Measurements from ENCODE around the gene DUSP12. TPM values are rescaled to one million over a fixed set of nuclear protein-coding genes. Genes with fewer than 3 reads are reported as not detected.

Gene DUSP12
- total RNA-seq, 4 donors from 2014 or later: 7.7 to 23.1 (median 16.3) TPM

DNA sequence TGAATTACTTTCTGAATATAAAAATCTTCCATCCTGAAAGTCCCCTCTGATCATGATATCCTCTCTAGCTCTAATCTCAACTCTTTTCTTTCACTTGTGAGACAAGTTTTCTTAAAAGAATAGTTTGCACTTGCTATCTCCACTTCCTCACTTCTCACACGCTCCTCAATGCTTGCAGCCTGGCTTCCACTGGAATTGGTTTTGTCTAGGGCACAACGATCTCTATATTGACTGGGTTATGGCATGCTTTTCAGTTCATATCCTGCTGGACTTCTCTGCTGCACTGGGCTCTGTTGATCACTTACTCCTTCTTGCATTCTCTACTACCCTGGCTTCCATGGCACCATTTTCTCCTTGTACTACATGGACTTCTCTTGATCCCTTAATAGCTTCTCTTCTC lies 42.1 kb upstream of the DUSP12 start:
- Histone ChIP-seq H3K36me3 (no peaks in the 10 kb centered on the region), H3K4me1 (no peaks in the 10 kb centered on the region), H3K9me3 (no peaks in the 10 kb centered on the region), H3K4me3 (peak overlapping the region in 2 of 4 donors; percentile 2 to 22), H3K27me3 (no peaks in the 10 kb centered on the region), H3K27ac (peak overlapping the region in 2 of 4 donors; percentile 2 to 69)
- no peak for DNase-seq
- TF ChIP-seq, protein P1, sequence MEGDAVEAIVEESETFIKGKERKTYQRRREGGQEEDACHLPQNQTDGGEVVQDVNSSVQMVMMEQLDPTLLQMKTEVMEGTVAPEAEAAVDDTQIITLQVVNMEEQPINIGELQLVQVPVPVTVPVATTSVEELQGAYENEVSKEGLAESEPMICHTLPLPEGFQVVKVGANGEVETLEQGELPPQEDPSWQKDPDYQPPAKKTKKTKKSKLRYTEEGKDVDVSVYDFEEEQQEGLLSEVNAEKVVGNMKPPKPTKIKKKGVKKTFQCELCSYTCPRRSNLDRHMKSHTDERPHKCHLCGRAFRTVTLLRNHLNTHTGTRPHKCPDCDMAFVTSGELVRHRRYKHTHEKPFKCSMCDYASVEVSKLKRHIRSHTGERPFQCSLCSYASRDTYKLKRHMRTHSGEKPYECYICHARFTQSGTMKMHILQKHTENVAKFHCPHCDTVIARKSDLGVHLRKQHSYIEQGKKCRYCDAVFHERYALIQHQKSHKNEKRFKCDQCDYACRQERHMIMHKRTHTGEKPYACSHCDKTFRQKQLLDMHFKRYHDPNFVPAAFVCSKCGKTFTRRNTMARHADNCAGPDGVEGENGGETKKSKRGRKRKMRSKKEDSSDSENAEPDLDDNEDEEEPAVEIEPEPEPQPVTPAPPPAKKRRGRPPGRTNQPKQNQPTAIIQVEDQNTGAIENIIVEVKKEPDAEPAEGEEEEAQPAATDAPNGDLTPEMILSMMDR (IDR thresholded peaks at IDR 0.05): no peak
- TF ChIP-seq POLR2A (IDR thresholded peaks at IDR 0.05): no peak

DNA sequence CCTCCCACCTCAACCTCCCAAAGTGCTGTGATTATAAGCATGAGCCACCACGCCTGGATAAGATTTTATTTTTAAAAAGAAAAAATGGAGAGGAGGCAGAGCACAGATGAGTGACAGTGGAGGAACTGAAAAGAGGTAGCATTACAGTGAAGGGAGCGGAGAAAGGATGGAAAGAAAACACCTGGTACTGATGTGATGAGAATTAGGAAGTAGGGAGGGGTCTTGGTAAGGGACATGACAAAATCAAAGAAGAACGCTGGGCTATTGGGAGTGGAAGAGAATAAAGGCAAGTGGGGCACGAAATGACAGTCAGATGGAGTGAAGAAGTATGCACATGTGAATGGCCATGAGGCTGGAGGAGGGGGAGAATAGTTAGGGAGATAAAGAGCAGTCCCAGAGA lies 40.2 kb upstream of the DUSP12 start:
- Histone ChIP-seq H3K9me3 (no peaks in the 10 kb centered on the region), H3K27me3 (no peaks in the 10 kb centered on the region), H3K27ac (peak overlapping the region in 1 of 4 donors; percentile 69), H3K4me3 (peak overlapping the region in 1 of 4 donors; percentile 0), H3K36me3 (no peaks in the 10 kb centered on the region), H3K4me1 (no peaks in the 10 kb centered on the region)
- TF ChIP-seq, protein P1 (IDR thresholded peaks at IDR 0.05): no peak
- TF ChIP-seq POLR2A (IDR thresholded peaks at IDR 0.05): no peak
- DNase-seq: no peak

- no peaks in the 10 kb centered on the region for H3K4me1 ChIP-seq
- H3K36me3 ChIP-seq: no peaks in the 10 kb centered on the region
- no peaks in the 10 kb centered on the region for H3K9me3 ChIP-seq
- no peaks in the 10 kb centered on the region for H3K27me3 ChIP-seq
- TF ChIP-seq, protein P1 (IDR thresholded peaks at IDR 0.05): no peak
- TF ChIP-seq POLR2A (IDR thresholded peaks at IDR 0.05): no peak
- H3K4me3 ChIP-seq: no peak overlapping the region
- no peak for DNase-seq
- no peak overlapping the region for H3K27ac ChIP-seq
Observed at GRCh38 chr1:161710560-161710959, 39.0 kb upstream of the DUSP12 start.

DNA sequence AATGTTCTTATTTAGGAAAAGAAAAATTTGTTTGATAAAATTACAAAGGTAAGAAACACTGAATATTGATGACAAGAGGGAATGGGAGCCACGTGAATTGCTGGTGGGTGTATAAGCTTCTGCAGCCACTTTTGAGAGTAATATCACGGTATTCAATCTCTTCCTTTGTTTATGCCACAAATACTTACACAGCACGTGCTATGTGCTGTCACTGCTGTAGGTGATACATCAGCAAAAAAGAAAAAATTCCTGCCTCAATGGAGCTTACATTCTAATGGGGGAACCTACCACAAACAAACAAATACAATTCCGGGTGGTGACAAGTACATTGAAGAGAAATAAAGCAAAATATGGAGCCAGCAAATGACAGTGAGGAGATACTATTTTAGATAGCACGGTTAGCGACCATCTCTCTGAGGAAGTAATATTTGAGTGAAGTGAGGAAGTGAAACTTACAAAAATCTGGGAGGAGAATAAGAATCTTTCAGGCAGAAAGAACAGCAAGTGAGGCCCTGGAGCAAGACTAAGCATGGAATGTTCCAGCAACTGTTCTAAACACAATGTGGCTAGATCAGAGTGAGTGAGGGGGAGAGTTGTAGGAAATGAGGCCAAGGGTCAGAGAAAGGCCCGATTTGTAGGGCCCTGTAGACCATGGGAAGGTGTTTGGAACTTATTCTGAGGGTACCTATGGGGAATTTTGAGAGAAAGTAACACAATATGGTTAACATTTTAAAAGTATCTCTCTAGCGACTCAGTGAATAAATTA lies 30.8 kb upstream of the DUSP12 start:
- no peaks in the 10 kb centered on the region for H3K27me3 ChIP-seq
- no peaks in the 10 kb centered on the region for H3K36me3 ChIP-seq
- H3K9me3 ChIP-seq: no peaks in the 10 kb centered on the region
- TF ChIP-seq, protein P1 (IDR thresholded peaks at IDR 0.05): no peak
- TF ChIP-seq POLR2A (IDR thresholded peaks at IDR 0.05): no peak
- H3K27ac ChIP-seq: peak overlapping the region in 1 of 4 donors; percentile 66
- DNase-seq: no peak
- H3K4me3 ChIP-seq: no peak overlapping the region
- H3K4me1 ChIP-seq: peaks cover 0 to 3% (median 0%) of the 10 kb centered on the region in 4 donors

DNA sequence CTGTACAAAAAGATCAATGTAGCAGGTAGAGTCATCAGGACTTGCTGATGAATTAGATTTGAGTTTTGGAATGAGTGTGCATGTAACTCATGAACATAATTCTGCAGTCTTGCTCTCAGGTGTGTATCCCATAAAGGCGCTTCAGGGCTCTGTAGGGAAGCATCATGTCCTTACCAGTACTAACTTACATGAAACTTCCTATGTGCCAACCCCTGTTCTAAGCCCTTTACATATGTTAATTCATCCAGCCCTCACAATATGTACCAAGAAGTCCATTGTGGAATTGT lies 30.3 kb upstream of the DUSP12 start:
- Histone ChIP-seq H3K4me1 (peaks cover 0 to 3% (median 0%) of the 10 kb centered on the region in 4 donors), H3K4me3 (no peak overlapping the region), H3K27ac (peak overlapping the region in 1 of 4 donors; percentile 66), H3K27me3 (no peaks in the 10 kb centered on the region), H3K36me3 (no peaks in the 10 kb centered on the region), H3K9me3 (no peaks in the 10 kb centered on the region)
- TF ChIP-seq, protein P1 (IDR thresholded peaks at IDR 0.05): no peak
- no peak for TF ChIP-seq POLR2A (IDR thresholded peaks at IDR 0.05)
- no peak for DNase-seq

All from Peyer's patch (tissue), 4 donors.